ENCODE results near the gene ENTREP3.
"Not testable (repeated sequence)": the region's sequence is repeated elsewhere in the genome, so short reads cannot be mapped to it uniquely, and the experiment has no call there.

ENTREP3 gene

GRCh38 chr1:155227261-155228095 is 27.8 kb downstream of the ENTREP3 start:
- H4K20me1 ChIP-seq (ENCODE audit: insufficient read depth, low read length): no peaks in the 10 kb centered on the region
- H3K9me3 ChIP-seq (ENCODE audit: insufficient read depth, low read length): no peaks in the 10 kb centered on the region
- H3K4me2 ChIP-seq (ENCODE audit: low read length): peak overlapping the region; percentile 94
- H3K36me3 ChIP-seq (replicated peaks; ENCODE audit: low read depth, low read length): peaks cover 6% of the 10 kb centered on the region
- H3K27ac ChIP-seq (ENCODE audit: low read length): peak overlapping the region; percentile 77
- peaks cover 19% of the 10 kb centered on the region for H3K79me2 ChIP-seq (ENCODE audit: low read length)
- H3K9ac ChIP-seq (ENCODE audit: low read length): peak overlapping the region; percentile 95
- H3K4me1 ChIP-seq (ENCODE audit: low read length): peaks cover 16% of the 10 kb centered on the region
- no peak for TF ChIP-seq EZH2phosphoT487 (IDR thresholded peaks at IDR 0.05; ENCODE audit: low read depth)
- no peak for TF ChIP-seq CTCF (IDR thresholded peaks at IDR 0.05; ENCODE audit: low read depth, low read length)
- peak overlapping the region; percentile 52 for H2AFZ ChIP-seq (ENCODE audit: low read depth, low read length)
- H3K4me3 ChIP-seq (ENCODE audit: low read length): peak overlapping the region; percentile 85
- H3K27me3 ChIP-seq (ENCODE audit: low read depth, low read length): no peaks in the 10 kb centered on the region

GRCh38 chr1:155226910-155227260 is 28.4 kb downstream of the ENTREP3 start:
- Histone ChIP-seq H3K79me2 (ENCODE audit: low read length) (peaks cover 19% of the 10 kb centered on the region), H3K4me3 (ENCODE audit: low read length) (peak overlapping the region; percentile 85), H3K27ac (ENCODE audit: low read length) (peak overlapping the region; percentile 77)

GRCh38 chr1:155226188-155226909 is 28.9 kb downstream of the ENTREP3 start:
- H3K4me2 ChIP-seq (ENCODE audit: low read length): peak overlapping the region; percentile 83
- TF ChIP-seq CTCF (IDR thresholded peaks at IDR 0.05; ENCODE audit: low read depth, low read length) (peak; percentile 90), EZH2phosphoT487 (IDR thresholded peaks at IDR 0.05; ENCODE audit: low read depth) (no peak)
- peaks cover 6% of the 10 kb centered on the region for H3K36me3 ChIP-seq (replicated peaks; ENCODE audit: low read depth, low read length)
- peak overlapping the region; percentile 85 for H3K4me3 ChIP-seq (ENCODE audit: low read length)
- no peaks in the 10 kb centered on the region for H4K20me1 ChIP-seq (ENCODE audit: insufficient read depth, low read length)
- H3K27me3 ChIP-seq (ENCODE audit: low read depth, low read length): no peaks in the 10 kb centered on the region
- H2AFZ ChIP-seq (ENCODE audit: low read depth, low read length): peak overlapping the region; percentile 34; the same call in 1 of the 2 replicates
- H3K9me3 ChIP-seq (ENCODE audit: insufficient read depth, low read length): no peaks in the 10 kb centered on the region
- H3K9ac ChIP-seq (ENCODE audit: low read length): peak overlapping the region; percentile 95
- peaks cover 16% of the 10 kb centered on the region for H3K4me1 ChIP-seq (ENCODE audit: low read length)
- H3K27ac ChIP-seq (ENCODE audit: low read length): peak overlapping the region; percentile 77
- H3K79me2 ChIP-seq (ENCODE audit: low read length): peaks cover 19% of the 10 kb centered on the region

More at GRCh38 chr1:155226910-155227260, 28.4 kb downstream of the ENTREP3 start:
- Histone ChIP-seq H2AFZ (ENCODE audit: low read depth, low read length) (peak overlapping the region; percentile 34; the same call in 1 of the 2 replicates), H3K4me2 (ENCODE audit: low read length) (peak overlapping the region; percentile 83), H3K36me3 (replicated peaks; ENCODE audit: low read depth, low read length) (peaks cover 6% of the 10 kb centered on the region), H4K20me1 (ENCODE audit: insufficient read depth, low read length) (no peaks in the 10 kb centered on the region), H3K9me3 (ENCODE audit: insufficient read depth, low read length) (no peaks in the 10 kb centered on the region), H3K9ac (ENCODE audit: low read length) (peak overlapping the region; percentile 95), H3K27me3 (ENCODE audit: low read depth, low read length) (no peaks in the 10 kb centered on the region), H3K4me1 (ENCODE audit: low read length) (peaks cover 16% of the 10 kb centered on the region)
- TF ChIP-seq EZH2phosphoT487 (IDR thresholded peaks at IDR 0.05; ENCODE audit: low read depth): no peak
- 0 out of 2 replicates have a peak, but pooled peaks have one; percentile 31 for TF ChIP-seq CTCF (IDR thresholded peaks at IDR 0.05; ENCODE audit: low read depth, low read length)

- H3K27ac ChIP-seq (ENCODE audit: low read length); H3K27me3 ChIP-seq (ENCODE audit: low read depth, low read length); H3K36me3 ChIP-seq (replicated peaks; ENCODE audit: low read depth, low read length); H3K9me3 ChIP-seq (ENCODE audit: insufficient read depth, low read length); H3K4me3 ChIP-seq (ENCODE audit: low read length); H2AFZ ChIP-seq (ENCODE audit: low read depth, low read length); H3K9ac ChIP-seq (ENCODE audit: low read length); H4K20me1 ChIP-seq (ENCODE audit: insufficient read depth, low read length): not testable (repeated sequence)
- Histone ChIP-seq H3K79me2 (ENCODE audit: low read length) (peaks cover 19% of the 10 kb centered on the region), H3K4me1 (ENCODE audit: low read length) (peaks cover 16% of the 10 kb centered on the region), H3K4me2 (ENCODE audit: low read length) (peak overlapping the region; percentile 83; the same call in 1 of the 2 replicates)
These were observed 29.9 kb downstream of the ENTREP3 start for GRCh38 chr1:155225404-155225759.
